SW 1271 (cell line): ENCODE data around the gene TBC1D8.

Experiments used
- DNase-seq, 2 experiments: peaks; one replicate each; lab custom pipeline; 2025; lab: John Stamatoyannopoulos, UW

Gene TBC1D8

GRCh38 chr2:100998235-100998573 is 153.0 kb downstream of the TBC1D8 start:
- DNase-seq, result no peak

DNA sequence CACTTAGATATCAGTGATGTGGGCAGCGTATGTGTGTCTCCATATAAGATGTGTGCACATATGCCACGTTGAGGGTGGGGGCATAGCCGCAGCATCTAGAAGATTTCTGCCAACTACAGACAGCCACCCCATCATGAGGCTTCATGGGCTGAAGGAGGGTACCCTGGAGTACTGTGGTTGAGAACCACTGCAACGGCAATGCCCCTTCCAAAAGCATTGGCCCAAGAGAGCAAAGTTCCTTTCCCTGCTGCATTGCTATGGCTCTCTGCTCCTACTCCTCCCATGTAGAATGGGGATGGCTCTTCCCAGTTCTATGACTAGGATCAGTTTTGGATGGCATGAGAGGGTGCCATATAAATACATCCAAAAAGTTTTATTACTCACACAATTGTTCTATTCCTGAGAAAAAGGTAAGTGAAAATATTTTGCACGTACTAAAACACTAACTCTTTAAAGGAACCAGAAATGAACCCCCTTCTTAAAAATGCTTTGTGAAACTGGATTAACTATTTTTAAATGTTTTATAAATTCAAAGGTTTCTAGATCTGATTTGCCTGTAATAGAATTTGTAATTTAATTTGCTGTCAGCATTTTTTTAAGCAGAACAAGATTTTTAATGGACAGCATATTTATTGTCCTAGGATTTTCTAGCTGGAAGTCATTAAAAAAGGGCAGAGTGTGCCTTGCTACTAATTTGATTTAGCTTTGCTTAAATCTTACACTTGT is 153.5 kb downstream of the TBC1D8 start:
- DNase-seq, result no peak

- no peak for DNase-seq
Observed at GRCh38 chr2:100995309-100996075, 155.7 kb downstream of the TBC1D8 start.

DNA sequence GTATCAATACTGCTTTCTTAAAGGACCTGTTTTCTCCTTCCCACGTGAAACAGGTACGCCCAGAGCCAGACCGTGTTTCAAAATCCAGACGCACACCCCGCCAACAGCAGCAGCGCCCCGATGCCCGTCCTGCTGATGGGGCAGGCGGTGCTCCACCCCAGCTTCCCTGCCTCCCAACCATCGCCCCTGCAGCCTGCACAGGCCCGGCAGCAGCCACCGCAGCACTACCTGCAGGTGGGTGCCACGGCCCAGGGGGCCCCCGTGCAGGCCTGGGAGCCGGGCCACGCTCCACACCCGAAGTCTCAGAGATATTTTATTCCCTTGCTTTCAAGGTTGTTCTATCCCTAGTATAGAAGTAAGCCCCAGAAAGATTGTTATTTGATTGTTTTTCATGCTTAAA is 157.9 kb downstream of the TBC1D8 start:
- no peak for DNase-seq

GRCh38 chr2:100992262-100992661 is 158.9 kb downstream of the TBC1D8 start:
- DNase-seq, result no peak

GRCh38 chr2:100991404-100991773 is 159.8 kb downstream of the TBC1D8 start:
- DNase-seq, result no peak

DNA sequence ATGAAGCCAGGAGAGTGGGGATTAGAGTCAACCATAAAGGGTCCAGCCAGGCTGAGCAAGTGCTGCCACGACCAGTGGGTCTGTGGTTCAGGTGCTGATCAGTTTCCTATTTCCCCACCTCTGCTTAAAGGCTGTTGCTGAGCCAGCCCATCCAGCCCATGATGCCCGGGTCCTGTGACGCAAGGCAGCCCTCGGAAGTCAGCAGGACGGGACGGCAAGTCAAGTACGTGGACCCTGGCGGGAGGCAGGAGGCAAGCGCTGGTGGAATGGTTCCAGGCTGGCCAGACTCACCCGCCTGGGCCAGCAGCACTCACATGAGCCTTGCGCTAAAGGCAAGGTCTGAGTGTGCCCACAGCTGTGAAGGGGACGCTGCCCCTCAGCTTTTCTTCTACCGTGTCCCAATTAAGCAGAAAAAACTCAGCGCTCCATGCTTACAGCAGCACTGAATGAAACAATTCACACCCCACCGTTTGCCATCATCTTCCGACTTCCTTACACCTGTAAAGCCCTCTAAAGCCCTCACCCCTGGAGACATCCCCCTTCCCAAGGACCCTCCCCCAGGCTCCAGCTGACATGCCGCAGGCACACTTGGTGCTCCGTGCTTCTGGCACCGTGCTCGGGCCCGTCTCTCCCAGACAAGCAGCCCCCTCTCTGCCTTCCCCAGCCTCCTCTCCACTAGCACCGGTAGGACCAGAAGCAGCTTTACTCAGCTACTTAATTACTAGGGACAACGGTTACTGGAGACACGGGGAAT is 160.4 kb downstream of the TBC1D8 start:
- no peak for DNase-seq

DNA sequence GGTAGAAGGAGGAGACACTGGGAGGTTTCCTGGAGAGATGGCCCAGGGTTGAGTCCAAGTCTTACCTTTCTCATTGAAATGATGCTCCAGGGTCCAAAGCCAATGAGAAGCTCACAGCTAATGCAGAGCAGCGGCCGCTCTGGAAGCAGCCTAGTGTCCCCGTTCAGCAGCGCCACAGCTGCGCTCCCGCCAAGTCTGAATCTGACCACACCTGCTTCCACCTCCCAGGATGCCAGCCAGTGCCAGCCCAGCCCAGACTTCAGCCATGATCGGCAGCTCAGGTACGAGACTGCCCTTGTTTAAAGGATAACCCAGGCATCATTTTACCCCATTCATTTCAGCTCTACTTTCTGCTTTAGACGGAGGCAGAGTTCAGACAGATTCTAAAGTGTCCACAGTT is 161.0 kb downstream of the TBC1D8 start:
- DNase-seq, result no peak

- DNase-seq, result no peak
Observed at GRCh38 chr2:100989666-100990065, 161.5 kb downstream of the TBC1D8 start.

DNA sequence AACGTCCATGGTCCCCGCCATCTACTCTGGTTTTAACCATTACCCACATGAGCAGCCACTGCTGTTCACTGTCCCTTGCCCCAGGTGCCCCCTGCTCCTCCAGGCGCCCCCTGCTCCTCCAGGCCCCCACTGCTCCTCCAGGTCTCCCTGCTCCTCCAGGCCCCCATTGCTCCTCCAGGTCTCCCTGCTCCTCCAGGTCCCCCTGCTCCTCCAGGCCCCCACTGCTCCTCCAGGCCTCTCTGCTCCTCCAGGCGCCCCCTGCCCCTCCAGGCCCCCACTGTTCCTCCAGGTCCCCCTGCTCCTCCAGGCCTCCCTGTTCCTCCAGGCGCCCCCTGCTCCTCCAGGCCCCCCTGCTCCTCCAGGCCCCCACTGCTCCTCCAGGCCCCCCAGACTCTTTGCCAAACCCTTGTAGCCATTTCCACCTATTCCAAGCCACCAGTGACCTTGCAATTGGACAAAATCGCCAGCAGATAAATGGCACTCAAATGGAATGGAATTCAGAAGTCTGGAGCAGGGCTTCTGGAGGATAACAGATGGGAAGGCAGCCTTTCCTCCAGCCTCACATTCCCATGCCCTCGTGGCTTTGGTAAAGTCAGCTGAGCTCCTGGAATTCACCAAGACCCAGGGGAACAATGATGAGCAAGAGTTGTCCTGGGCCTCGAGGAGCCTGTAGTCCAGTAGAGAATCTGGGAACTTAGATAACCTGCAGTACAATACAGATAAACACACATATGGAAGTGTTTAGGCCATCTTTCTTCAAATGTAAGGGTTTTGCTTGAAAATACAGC is 162.4 kb downstream of the TBC1D8 start:
- no peak for DNase-seq

GRCh38 chr2:100987974-100988373 is 163.2 kb downstream of the TBC1D8 start:
- no peak for DNase-seq

GRCh38 chr2:100987536-100987935 is 163.6 kb downstream of the TBC1D8 start:
- no peak for DNase-seq

GRCh38 chr2:100986157-100986556 is 165.0 kb downstream of the TBC1D8 start:
- no peak for DNase-seq

- peak in 1 of 2 experiments; percentile 59 for DNase-seq
Observed at GRCh38 chr2:100984892-100985307, 166.3 kb downstream of the TBC1D8 start.

DNA sequence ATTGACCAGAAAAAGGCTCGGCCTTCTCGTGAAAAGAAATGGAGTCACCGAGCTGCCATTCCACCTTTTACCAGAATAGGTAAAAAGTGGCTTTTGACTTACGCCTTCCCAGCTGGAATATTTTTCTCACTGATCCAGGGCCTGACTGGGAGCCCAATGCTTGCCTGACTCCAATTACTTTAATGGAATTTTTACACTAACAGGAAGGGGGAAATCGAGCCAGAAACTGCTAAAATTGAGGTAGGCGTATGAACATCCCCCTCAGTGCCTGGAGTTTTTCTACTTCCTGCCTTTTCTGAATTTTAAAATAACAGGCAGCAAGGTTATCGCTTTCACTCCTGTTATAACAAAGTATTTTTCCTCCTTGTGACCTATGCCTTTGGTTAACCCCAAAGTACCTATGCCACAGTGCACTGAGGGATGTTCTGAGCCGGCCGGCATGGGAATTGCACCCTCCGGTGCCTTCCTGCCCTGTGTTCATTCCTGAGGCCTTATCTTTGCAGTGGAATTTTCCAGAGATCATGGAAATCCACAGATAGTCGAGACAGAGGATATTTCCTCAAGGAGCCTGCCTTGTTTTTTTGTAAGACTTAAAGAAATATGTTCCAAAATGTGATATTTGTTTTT is 167.4 kb downstream of the TBC1D8 start:
- DNase-seq, result no peak

DNA sequence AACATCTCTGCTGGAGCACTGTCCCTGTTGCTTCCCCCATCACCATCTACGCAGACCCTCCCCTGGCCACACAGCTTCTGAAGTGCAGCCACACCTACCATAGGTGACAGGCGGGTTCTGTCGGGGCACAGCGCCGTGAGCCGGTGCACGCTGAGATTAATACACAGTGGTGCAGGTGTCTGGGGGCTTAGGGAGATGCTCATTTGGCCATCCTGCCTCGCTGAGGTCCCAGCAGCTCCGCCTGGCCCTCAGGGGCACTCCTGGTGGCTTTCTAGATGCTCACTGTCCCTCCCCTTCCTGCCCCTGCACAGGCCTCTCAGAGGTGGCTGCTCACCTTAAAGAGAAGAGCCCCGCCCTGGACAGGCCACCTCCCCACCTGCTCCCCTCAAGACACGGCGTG is 168.0 kb downstream of the TBC1D8 start:
- no peak for DNase-seq

DNA sequence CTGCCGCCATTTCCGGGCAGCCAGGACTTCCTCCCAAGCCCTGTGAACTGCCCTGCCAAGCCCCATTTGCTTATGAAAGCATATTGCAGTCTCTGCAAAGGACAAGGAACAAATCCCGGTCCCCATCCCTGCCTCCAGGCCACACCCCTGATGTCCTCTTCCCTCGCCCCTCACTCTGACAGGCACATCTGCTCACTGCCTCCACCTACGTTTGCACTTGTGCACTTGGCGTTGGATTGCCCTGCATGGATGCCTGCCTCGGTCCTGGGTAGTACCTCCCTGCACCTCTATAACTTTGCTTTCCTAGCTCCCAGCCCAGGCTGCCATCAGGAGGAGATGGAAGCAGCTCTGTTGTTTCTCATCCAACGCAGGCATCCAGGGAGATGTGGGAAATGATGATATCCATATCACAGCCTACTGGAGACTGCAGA is 168.7 kb downstream of the TBC1D8 start:
- DNase-seq, result no peak

DNA sequence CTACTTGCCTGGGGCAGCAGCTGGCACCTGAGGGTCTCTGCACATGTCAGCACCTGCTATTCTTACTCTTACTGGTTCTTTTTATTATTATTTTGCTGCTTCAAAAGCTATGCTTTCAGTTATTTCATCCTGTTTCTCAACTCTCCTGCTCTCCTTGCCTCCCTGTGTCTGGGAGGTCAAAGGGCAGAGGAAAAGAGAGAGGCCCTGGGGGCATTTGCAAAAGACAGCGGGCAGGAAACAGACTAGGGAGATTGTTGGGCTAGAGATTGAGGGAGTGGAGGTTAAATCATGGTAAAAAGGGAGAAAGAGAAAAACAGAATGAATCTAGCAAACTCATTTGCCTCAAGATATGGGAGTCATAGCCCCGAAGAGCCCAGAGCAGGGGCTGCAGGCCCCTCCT is 170.2 kb downstream of the TBC1D8 start:
- no peak for DNase-seq

GRCh38 chr2:100980046-100980445 is 171.1 kb downstream of the TBC1D8 start:
- DNase-seq, result no peak

DNA sequence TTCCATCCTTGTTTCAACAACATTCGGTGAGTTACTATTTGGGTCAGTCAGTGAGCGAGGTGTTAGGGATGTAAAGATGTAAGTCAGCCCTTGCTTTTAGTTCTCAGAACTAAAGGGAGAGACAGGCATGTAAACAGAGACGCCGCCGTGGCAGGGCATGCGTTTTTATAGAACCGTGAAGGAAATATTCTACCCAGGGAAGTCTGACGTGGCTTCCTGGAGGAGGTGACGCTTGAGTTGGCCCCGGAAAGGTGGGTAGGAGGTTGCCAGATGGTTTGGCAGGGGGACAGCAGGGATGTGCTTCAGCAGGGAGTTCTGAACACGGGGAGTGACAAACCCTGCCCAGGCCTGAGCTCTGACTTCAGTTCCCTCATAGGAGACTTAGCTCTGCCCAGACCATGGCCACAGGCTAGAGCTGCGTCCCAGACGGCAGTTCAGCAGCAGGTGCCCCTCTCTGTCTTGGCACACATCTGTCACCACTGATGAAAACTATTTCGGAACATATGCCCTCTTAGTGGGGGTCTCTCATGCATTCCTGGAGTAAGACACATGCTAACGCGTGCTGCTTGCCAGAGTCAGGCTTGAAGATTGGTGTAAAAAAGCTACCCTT is 172.5 kb downstream of the TBC1D8 start:
- DNase-seq, result no peak

GRCh38 chr2:100977511-100977910 is 173.7 kb downstream of the TBC1D8 start:
- no peak for DNase-seq
